Breast epithelium (tissue), 3 donors: ENCODE data around the gene CA7.

Source experiments
- CTCF ChIP-seq, 3 donors: fragments of 450-650 bp; IDR thresholded peaks; one replicate each; pipeline ENCODE4 v1.5.1; 2016 to 2017; ENCODE audit warnings: antibody characterized with exemption in 3 of 3, mild to moderate bottlenecking in 3 of 3, moderate library complexity in 3 of 3
- POLR2AphosphoS5 ChIP-seq, 3 donors: sonication (generic); formaldehyde crosslinking; IDR thresholded peaks; one replicate each; pipeline ENCODE4 v1.6.1; 2017; ENCODE audit warnings: antibody characterized with exemption in 3 of 3

- TF ChIP-seq POLR2AphosphoS5 (IDR thresholded peaks at IDR 0.05) (no peak), CTCF (IDR thresholded peaks at IDR 0.05) (no peak)
Observed at GRCh38 chr16:66800856-66801255, 43.4 kb upstream of the CA7 start.
